NB4 (cell line): ENCODE data around the gene AGPAT2.

Experiments
- DNase-seq: peaks from one replicate; pipeline ENCODE4 v3.0.0; 2010; ENCODE audit warnings: low read depth
- H3K4me3 ChIP-seq: one replicate; pipeline ENCODE4 v1.5.1; 2011; ENCODE audit warnings: mild to moderate bottlenecking, low read depth, low read length, moderate library complexity
- CTCF ChIP-seq: IDR thresholded peaks from one replicate; pipeline ENCODE4 v1.5.1; 2012; ENCODE audit warnings: low read depth, low read length
- MAX ChIP-seq: IDR thresholded peaks from 2 replicates; pipeline ENCODE4 v1.6.1; 2011; ENCODE audit warnings: low read depth, low read length
- MYC ChIP-seq: IDR thresholded peaks from 2 replicates; pipeline ENCODE4 v1.6.1; 2011; ENCODE audit warnings: low read depth, low read length
- POLR2A ChIP-seq: IDR thresholded peaks from 2 replicates; pipeline ENCODE4 v1.6.1; 2011; ENCODE audit warnings: mild to moderate bottlenecking; ENCODE audit not compliant: insufficient read length; ENCODE audit errors: extremely low read depth

The AGPAT2 gene

GRCh38 chr9:136693135-136693489 lies 5.9 kb upstream of the AGPAT2 start:
- no peak for DNase-seq
- no peak overlapping the region for H3K4me3 ChIP-seq
- TF ChIP-seq POLR2A: no peak
- no peak for TF ChIP-seq MAX
- no peak for TF ChIP-seq CTCF
- no peak for TF ChIP-seq MYC

GRCh38 chr9:136692185-136693134 lies 5.2 kb upstream of the AGPAT2 start:
- H3K4me3 ChIP-seq: no peak overlapping the region
- no peak for DNase-seq

GRCh38 chr9:136691316-136692184 lies 4.3 kb upstream of the AGPAT2 start:
- TF ChIP-seq POLR2A: no peak
- no peak for TF ChIP-seq MAX
- no peak for TF ChIP-seq CTCF
- no peak for TF ChIP-seq MYC
- no peak overlapping the region for H3K4me3 ChIP-seq
- no peak for DNase-seq

More at GRCh38 chr9:136692185-136693134, 5.2 kb upstream of the AGPAT2 start:
- TF ChIP-seq MYC (no peak), POLR2A (no peak), CTCF (no peak), MAX (no peak)

- TF ChIP-seq CTCF (no peak), MAX (no peak), POLR2A (no peak), MYC (no peak)
- DNase-seq: no peak
- H3K4me3 ChIP-seq: no peak overlapping the region
Measured at GRCh38 chr9:136690806-136691261, 3.6 kb upstream of the AGPAT2 start.

GRCh38 chr9:136690104-136690805 lies 3.0 kb upstream of the AGPAT2 start:
- no peak overlapping the region for H3K4me3 ChIP-seq
- DNase-seq: no peak
- no peak for TF ChIP-seq MAX
- TF ChIP-seq POLR2A: no peak
- TF ChIP-seq MYC: no peak
